Stimulated activated CD8-positive, alpha-beta memory T cell treated with anti-CD3 and anti-CD28 coated beads, Interleukin-7, amount 100 ng/mL, for 24 hours (primary cell): ENCODE results near the gene NT5DC2.
A peak's percentile ranks its signal among the peaks of the same experiment; 100 is the strongest.
"Not testable (repeated sequence)": the region's sequence is repeated elsewhere in the genome, so short reads cannot be mapped to it uniquely, and the experiment has no call there.

Experiments used
- DNase-seq: peaks from one replicate; pipeline ENCODE4 v3.0.0-alpha.2; 2020; ENCODE audit warnings: low read depth

NT5DC2 gene

DNA sequence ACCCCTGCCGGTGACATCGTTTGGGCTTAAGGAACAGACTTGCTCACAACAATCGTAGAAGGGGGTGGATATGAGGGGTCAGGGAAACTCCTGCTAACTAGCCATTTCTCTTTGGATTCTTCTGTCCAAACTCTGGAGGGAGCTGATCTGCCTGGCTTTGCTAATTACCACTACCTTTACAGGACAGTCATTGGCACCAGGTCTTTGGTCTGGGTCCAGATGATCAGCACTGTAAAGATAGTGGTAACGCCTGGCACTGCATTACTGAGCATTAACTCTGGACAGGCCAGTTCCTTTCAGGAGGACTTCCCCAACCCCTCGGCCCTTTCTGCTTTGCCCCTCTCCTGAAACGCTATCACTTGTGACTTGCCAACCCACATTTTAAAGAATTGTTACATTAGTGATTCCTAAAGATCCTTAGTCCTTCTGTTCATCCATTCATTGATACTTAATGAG is 3.5 kb upstream of the NT5DC2 start:
- DNase-seq = no peak

DNA sequence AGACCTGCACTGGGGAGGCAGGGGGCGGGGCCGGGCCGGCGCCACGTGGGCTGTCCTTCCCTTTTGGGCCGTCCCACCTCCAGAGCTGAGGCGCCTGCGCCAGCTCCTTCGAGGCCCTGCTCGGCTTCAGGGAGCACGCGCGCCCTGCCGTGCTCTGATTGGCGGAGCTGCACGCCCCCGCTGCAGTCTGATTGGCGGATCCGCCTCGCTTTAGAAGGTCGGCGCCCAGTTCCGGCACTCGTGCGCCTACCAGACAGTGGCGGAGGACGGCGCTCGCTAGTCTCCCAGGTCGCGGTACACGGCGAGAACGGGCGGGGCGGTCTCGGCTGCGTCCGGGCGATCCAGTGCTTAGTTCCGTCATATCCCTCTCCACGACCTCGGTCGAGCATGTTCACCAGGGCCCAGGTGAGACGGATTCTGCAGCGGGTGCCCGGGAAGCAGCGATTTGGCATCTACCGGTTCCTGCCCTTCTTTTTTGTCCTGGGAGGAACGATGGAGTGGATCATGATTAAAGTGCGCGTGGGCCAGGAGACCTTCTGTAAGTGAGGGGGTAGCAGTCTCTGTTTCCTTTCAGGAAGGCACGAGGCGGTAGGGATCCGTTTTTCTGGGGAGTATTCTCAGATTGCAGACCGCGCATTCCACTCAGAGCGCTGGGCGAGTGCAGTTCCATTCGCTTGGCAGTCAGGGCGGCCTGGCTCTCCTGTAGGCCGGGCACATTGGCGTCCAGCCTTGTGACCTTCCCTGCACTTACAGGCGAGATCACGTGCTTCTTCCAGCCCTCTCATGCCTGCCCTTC is 2.9 kb upstream of the NT5DC2 start, which contains the start of gene UQCC5:
Gene UQCC5, plus strand, starts transcription at position 237 of the 796 bp plus-strand sequence. Its CDS starts 151 bp downstream, at position 388.
- DNase-seq = peak; percentile 95

DNA sequence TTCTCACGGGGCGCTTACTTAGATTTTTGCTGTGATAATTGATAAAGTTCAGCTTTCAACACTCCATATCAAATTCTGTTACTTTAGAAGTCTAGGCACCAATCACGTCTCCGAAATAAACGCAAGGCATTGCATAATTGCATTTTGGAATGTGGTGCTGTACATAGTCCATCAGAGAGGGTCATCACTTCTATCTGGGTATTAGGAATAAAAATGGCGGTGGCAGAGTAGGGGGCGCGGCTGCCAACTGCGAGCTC is 2.4 kb upstream of the NT5DC2 start:
- no peak for DNase-seq

DNA sequence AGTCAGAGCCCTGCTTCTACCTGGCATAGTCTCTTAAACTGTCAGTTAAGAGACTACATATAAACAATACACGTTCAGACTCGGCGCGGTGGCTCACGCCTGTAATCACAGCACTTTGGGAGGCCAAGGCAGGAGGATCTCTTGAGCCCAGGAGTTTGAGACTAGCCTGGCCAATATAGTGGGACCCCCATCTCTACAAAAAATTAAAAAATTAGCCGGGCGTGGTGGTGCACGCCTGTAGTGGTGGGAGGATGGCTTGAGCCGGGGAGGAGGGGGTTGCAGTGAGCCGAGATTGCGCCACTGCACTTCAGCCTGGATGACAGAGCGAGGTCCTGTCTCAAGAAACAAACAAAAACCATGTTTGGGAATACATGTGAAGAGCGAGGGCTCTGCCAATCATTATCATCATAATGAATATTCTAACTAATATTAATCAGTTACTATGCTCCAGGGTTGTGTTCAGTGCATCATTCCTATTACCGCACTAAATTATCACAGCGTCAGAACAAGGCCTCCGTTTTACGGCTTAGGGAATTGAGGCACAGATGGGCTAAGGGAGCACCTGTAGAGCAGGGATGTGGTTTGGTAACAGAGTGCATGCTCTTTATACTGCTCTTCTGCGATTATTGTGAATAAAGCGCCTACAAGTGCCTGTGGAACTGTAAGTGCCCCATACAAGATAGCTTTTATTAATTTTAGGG is 1.9 kb upstream of the NT5DC2 start:
- DNase-seq = no peak

DNA sequence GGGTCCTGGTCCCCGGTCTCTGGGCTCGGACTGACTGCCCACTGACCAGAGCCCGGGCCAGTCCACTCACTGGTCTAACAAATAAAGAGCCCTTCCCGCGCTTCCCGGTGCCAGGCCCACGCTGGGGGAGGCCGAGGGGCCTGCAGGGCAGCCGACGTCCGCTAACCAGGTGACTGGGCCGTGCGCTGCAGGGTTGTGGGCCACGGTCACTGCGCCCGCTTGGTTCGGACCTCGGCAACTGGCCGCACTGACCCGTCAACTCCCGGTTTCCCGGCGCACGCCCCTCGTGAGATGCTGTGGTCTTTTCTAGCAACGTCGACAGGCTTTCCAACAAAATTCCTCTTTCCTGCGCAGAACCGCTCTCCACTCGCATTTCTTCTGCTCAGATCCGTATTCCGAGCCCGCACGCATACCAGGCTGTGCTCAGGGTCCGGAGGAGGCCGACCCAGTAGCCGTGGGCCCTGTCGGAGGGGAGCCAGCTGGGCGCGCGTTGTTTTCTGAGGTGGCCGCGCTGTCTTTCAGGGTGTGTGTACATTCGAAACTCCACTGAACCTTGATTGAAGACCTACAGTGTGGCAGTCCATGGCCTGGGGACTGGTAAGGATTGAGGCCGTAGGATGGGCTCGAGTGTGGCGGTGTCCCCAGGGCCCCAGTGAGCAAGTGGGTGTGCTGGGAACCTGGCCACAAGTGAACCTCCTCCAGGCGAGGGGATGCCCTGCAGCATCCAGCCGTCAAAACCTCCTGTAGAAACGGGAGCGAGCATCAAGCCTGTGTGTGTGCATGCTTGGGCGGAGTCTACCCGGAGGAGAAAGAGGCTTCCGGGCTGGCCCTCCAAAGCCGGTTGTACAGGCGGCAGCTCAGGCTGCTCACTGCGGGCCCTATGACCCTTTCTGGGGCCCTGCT is 875 bp upstream of the NT5DC2 start:
- DNase-seq = no peak

DNA sequence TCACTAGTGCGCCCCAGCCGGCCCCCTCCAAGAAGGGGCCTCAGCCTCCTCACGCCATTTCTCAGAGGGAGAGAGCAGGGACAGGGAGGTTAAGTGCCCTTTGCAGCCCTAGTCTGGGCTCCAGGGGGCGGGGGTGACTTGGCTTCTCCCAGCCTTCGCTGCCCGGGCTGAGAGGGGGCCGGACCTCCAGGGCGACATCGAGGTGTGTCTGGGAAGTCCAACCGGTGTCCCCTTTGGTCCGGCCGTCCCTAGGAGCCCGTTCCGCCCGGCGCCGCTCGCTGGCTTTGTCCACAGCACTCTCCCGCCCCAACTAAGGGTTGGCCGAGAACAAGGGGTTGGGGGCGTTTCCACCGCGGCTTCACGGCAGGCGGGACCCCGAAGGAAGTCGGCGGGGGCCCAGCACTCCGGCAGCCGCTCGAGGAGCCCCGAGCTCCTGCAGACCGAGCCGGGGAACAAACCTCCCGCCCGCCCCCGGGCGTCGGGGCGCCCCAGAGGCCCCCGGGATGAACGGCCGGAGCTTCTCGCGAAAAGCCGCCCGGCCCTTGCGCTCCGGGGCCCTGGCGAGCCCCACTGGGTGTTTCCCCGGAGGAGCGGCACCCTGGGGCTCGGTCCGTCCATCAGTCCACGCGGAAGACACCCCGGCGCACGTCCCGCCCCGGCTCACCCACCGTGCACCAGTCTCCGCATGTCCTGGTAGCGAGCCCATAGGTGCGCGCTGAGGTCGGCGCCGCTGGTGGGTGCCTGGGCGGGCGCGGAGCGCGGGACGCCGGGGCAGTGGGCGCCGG is 627 bp downstream of the NT5DC2 start:
- DNase-seq = no peak

DNA sequence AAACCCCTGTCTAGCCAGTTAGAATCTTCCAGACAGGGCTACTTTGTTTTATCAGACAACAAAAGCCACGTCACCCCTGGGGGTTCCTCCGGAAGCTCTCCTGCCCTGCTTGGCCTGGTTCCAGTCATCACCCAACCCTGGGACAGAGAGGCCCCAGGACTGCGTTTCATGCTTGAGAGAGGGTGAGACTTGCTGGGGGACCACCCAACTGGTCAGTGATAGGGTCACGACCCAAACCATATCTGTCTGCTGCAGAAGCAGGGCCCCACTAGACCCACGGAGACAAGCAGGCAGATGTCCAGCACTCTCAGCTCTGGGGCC is 1.2 kb downstream of the NT5DC2 start:
- no peak for DNase-seq

DNA sequence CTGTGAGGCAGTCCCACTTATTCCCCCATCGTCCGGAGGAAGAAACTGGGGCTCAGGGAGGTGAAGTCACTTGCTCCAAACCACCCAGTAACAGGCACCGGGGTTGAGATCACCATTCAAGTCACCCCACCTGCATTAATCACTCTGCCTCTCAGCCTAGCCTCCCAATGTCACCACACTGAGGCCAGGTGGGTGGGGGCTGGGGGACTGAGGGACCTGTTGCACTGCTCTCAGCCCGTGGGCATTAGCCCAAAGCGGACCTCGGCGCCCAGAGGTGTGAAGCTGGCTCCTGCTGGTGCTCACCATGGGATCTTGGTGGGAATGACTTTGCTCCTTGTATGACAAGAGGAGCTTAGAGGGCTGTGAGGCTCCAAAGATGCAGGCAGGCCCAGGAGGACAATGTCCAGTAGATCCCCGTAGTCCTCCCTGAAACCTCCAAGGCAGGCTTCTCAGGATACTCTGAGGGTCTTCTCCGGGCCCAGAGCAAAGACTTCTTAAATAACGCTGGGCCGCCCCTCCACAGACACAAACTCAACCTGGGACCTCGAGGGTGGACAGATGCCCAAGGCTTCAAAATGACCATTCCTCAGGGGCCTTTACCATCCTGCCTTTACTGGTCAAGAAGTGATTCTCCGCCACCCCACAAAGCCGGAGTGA is 1.7 kb downstream of the NT5DC2 start:
- DNase-seq = no peak

DNA sequence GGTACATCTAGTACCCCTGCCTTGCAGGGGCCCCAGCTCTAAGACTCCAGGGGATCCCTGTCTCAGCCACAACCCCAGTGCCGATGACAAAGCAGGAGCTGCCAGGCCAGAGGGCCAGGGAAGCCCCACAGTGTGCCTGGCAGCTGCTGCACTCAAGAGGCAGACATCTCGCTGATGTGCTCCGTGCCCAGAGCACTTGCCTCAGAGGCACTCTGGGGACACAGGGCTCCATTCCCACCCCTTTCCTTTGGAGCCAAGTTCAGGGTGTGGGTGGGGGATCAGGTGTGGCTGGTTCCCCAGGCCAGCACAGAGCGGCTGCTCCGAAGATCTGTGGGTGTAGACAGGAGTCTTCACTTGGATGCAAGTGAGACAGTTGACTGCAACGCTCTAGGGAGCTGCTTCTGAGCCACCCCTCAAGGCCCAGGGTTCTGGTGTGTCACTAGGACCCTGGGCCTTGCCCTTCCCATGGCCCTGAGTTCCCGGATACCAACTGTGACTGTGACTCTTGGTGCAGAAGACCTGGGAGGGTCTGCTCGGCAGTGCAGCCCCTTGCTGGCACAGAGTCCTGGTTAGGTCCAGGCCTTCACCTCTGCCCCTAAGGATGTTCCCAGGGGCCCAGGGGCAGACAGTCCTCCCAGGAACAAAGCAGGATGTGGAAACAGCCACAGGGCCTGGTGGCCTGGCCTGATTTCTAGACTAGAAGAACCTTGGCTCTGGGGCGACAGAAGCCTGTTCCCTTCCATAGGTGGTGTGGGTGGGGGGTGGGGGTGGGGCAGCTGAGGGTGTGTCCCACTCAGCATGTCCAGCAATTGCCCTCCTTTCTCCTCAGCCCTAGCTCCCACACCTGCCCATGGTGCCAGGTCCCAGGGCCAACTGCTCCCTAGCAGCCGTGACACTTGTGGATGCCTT is 2.5 kb downstream of the NT5DC2 start:
- DNase-seq = no peak

DNA sequence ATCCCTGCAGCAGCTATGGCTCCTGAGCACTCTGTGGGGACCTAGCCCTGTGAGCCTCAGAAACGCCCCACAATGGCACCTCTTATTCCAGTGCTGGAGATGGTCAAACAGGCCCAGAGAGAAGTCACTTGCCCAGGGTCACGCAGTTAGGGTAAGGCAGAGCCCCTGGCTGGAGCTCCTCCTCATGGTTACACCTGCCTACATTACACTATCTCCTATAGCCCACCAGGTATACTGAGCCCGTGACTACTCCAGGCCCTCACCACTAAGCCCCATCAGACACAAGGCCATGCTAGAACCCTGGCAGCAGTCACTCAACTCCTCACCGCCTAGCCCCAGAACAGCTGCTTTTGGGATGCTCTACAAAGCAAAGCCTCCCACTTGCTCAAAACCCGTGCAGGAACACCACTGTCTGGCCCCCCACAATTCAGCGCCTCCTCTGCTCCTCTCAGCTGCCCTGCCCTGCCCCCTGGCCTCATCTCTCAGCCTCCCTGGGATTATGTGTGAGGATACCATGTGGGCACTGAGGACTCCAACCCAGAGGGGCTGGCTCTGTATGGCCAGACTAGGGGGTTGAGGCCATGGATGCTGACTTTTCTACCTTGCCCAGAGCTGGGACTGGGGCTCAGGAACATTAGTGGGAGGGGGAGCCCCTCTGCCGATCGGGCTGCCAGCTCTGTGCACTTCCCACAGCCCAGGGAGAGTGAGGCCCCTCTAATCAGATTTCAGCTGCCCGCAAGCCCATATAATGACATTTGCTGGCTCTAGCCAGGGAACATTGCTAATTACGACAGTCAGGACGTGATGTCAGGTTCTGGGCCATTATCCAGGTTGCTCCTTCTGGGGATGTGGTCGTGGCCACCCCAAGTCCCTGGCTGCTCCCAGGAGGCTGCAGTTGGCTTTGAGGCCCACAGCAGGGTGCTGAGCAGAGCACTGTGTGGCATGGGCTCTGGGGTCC is 4.0 kb downstream of the NT5DC2 start:
- no peak for DNase-seq

DNA sequence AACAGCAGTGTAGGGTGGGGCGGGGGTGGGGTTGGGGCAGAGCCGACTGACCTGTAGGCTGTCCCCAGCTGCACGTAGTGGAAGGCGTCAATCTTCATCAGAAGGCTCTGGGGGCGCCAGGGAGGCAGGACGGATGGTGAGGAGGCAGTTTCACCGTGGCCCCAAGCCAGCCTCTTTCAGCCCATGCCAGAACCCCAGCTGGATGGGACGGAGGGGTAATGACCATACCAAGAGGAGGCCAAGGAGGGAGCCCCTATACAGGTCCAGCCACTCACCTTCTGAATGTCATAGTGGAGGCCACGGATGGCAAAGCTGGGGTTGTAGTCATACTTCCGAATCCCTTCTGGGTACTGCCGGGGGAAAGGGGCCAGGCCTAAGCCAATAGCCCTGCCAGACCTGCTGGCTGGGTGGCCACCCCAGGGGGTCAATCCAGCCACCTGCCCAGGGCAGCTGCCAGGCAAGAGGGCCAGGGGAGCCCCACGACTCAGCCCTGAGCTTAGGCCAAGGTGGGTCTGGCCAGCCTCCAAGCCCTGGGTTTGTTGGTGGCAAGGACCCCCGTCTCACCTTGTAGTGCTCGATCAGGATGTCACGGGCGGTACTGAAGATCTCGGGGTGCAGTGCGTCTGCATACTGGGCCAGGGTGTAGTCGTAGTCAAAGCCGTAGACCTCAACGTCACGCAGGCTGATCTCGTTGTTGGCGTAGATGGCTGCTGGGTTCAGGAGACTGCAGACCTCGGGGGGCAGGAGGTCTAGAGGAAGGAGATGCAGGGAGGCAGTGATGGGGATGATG is 4.9 kb downstream of the NT5DC2 start:
- no peak for DNase-seq

DNA sequence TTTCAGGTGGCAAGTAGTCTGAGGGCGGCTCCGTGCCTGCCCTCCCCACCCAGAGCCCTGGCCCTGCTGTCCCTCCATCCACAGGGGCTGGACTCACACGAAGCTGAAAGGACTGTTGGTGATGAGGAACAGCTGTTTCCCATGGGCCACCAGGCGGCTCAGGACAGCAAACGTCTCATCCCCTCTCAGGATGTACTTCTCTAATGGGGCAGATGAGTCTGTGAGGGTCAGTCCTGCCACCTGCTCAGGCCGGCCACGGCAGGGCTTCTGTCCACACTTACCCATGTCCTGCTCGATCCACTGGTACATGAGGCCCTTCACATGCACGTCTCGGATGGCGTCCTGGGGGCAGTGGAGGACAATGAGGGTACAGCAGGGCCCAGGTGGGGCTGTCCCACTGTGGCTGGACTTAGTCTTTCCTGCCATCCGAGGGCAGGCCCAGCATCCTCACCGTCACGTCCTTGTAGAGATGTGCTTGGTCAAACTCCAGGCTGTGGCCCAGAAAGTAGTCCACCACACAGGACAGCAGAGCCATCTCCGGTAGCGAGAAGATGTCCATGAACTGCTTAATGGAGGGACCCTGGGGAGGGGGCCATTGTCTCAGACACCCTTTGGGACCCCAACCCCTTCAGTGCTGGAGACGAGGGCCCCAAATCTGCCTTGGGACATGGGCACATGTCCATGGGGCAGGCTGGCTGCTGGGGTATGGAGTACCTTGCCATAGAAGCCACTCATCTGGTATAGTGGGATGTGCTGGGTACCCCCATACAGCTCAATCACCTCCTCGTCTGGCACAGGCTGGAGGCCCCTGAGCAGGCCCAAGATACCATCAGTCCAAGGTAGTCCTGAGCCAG is 5.7 kb downstream of the NT5DC2 start:
- no peak for DNase-seq

DNA sequence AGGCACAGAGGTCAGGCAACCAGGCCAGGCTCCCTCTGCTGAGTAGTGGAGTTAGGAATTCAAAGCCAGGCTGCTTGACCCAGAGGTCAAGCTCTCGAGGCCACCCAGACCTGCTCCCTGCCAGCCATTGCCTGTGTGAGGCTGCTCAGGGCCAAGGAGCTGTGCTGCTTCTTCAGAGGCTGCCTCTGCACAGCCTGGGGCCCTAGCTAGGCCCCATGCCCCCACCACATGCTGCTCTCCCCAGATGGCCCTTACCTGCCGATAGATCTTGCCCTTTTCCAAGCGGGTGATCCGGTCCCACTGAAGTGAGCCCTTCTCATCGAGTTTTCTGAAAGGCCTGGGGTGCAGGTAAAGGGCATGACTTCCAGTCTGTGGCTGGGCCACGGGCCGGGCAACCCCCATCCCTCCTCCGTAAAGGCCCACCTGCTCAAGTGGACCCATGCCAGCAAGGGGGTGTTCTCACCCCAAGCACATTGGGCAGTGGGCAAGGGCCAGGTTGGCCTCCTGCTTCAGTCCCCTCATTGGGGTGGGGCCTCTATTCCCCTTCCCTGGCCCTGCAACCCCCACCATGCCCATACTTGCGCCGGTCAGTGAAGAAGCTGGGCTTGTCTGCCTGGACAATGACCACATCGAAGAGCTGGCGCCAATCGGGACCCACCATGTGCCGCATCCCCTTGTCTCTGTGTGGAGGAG is 6.5 kb downstream of the NT5DC2 start:
- no peak for DNase-seq

DNA sequence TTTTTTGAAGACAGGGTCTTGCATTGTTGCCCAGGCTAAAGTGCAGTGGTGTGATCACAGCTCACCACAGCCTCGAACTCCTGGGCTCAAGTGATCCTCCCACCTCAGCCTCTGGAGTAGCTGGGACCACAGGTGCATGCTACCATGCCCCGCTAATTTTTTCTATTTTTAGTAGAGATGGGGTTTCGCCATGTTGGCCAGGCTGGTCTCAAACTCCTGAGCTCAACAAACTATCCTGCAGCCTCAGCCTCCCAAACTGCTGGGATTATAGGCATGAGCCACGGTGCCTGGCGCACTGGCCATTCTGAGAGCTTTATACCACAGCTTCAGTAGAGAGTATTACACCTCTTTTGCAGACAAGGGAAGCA is 7.0 kb downstream of the NT5DC2 start:
- not testable (repeated sequence) for DNase-seq

DNA sequence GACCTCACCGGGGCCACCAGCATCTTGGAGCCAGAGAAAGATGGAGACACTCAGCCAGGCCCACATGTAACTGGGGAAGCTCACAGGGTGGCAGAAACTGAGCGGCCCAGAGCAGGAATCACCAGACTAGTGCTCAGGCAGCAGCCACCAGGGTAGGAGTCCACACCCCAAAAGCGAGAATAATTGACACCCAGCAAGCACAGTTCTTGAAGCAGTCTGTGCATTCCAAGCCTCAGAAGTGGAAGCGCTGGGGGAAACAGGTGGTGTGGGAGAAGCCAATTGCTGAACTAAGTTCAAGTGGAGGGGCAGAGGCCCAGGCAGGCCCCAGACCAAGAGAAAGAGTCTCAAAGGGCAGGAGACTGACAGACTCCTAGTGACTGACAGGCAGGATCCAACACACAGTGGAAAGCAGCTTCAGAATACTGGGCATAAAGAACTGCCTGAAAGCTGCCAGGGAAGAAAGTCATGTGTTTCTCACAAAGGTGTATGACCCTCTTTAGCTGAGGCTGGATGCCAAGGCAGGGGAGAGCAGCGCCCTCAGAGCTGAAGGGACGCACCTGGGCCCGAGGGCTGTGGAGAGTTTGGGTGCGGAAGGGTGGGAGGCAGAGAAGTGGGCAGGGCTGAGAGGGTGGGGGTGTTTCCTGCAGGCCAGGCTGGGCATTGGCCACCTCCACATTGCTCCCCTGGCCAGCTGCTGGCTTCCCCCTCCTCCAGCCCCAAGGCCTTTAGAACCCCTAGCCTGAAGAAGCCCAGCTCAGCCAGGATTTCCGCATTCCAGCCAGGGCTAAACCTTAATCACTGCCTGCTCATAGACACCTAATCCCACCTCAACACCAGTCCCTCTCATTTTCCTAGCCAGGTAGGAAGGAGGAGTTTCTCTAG is 7.7 kb downstream of the NT5DC2 start:
- no peak for DNase-seq
